GM19397 (cell line): ENCODE data around the gene FATE1.

ENCODE experiments used
- ATAC-seq: cut with Tn5 transposase; IDR thresholded peaks from one replicate; pipeline ENCODE4 v1.9.1; 2021; ENCODE audit warnings: mild to moderate bottlenecking, moderate library complexity; ENCODE audit not compliant: unreplicated experiment

The FATE1 gene

GRCh38 chrX:151703487-151703886 lies 12.3 kb upstream of the FATE1 start:
- no peak for ATAC-seq

- no peak for ATAC-seq
These were observed 11.7 kb upstream of the FATE1 start for GRCh38 chrX:151704041-151704663.

- ATAC-seq: no peak
These were observed 7.0 kb upstream of the FATE1 start for GRCh38 chrX:151708821-151709220.

- no peak for ATAC-seq
These were observed 5.4 kb upstream of the FATE1 start for GRCh38 chrX:151710457-151710856.

DNA sequence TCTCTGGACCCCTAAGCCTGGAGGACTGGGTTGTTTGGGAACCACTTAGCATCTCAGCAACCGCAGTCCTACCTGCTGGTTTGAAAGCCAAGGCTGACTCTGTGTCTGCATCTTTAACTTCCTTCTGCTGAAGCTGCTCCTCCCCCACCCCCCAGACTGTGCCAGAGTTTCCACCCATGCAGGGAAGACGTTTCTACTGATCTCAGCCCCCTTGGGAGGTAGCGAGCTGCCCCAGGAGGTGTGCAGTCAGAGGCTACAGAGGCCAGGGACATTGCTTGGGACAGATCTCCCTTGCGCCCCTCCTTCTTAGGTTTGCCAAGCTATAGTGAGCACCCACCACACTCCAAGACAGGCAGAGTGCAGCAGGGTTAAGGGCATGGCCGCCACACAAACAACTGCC lies 4.7 kb upstream of the FATE1 start:
- ATAC-seq: no peak

DNA sequence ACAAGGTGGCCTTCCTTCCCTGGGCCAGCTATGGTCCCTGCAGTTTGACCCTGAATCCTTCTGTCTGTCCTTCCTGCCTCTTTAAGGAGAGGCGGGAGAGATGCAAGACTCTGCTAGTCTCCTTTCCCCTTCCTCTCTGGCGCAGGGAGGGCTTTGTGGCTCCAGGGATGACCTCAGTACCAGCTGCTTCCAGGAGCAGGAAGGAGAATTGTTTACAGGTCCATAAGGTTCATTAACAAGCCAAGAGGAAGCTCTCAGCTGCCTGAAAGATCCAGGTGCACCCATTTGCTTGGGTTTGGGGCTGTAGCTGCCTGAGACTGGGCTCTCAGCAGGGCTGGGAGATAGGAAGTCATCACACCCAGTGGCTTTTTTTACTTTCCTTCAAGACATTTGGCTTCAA lies 4.0 kb upstream of the FATE1 start:
- ATAC-seq: no peak

DNA sequence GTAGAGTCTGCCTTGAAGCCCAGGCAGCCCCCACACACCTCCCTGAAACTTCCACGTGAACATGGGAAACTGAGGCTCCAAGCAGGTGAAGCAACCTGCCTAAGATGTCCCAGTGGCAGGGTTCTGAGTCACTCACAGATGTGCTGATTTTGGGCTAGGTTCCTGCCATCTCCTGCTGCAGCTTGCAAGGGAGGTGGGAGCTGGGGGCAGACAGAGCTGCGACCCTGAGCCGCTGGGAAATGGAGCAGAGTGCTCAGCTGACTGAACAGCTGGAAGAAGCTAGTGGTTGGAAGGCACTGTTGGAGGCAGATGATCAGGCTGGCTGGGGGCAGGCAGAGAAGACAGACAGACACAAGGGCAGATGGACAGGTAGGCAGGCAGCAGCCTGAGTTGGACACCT lies 3.6 kb upstream of the FATE1 start:
- ATAC-seq: no peak

- no peak for ATAC-seq
These were observed 2.0 kb upstream of the FATE1 start for GRCh38 chrX:151713849-151714248.

DNA sequence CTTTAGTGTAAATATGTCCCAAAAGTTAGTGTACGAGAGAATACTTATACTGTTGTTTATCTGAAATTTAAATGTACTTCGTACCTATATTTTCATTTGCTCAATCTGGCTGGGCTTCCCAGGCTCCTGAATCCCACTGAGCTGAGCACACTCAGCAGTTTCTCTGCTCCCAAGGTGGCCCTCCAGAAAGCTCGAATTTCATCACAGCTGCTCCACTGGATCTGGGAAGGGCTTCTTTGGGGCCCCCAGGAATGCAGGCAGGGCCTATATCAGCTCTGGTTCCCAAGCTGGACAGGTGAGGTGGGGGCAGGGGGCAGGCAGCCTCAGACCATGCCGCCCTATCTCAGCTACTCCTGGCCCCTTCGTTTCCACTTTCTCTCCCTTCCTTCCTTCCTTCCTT lies 1.5 kb upstream of the FATE1 start:
- no peak for ATAC-seq

GRCh38 chrX:151722241-151722846 lies 6.5 kb downstream of the FATE1 start:
- no peak for ATAC-seq

DNA sequence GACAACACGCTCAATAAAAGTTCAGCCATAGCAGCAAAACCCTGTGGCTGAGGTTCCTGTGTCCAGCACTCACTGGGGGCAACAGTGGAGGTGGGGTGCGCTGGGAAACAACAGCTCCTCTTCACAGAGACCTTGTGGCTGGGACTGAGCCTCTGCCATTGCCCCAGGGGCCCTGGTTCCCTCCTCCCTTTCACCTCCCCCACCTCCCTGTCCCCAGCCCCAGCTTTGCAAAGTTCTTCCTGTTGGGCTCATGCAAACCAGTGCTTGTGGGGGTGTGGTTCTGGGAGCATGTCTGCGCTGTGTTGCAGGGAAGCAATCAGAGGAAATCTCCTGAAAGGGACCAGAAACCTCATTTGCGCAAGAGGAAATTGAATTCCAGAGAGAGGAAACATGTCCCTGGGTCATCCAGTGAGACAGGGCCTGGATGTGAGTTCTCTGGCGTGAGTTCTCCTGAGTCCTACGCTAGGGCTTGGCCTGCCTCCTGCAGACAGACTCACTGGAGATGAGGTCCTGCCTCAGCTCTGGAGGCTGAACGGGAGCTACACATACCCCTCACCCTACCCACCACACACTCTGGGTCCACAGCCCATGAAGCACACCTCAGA lies 7.4 kb downstream of the FATE1 start:
- ATAC-seq: no peak

- no peak for ATAC-seq
These were observed 8.9 kb downstream of the FATE1 start for GRCh38 chrX:151724563-151725337.

DNA sequence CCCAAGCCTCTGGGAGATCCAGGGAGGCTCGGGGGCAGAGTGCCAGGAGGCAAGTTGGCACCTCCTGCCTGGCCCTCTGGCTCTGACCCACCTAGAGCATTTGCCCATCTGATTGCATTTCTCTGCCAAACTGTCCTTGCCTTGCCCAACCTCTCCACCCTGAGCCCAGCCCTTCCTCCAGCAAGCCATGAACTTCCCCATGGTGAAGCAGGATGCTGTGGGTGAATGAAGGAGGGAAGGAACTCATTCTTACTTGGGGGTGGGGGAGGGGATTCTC lies 9.4 kb downstream of the FATE1 start:
- ATAC-seq: no peak

DNA sequence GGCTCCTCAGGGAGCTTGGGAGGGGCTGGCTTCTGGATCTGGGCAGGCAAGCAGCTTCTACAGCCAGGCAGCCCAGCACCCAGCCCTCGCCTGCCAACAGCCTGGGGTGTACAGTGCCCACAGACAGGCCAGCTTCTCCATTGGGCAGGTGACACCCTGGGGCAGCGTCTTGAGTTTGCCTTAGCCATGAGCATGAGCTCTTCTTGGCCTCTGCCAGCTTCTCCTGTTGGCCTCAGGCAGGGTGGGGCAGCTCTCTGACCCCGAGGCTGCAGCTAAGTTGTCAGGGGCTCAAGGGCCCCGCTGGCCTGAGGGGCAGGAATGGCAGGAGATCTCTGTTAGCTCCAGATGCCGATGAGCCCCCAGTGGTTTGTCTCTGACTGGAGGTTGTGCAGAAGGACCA lies 10.9 kb downstream of the FATE1 start:
- no peak for ATAC-seq

GRCh38 chrX:151727346-151727745 lies 11.5 kb downstream of the FATE1 start:
- ATAC-seq: no peak

- no peak for ATAC-seq
These were observed 13.4 kb downstream of the FATE1 start for GRCh38 chrX:151729056-151729725.

GRCh38 chrX:151734446-151734845 lies 18.6 kb downstream of the FATE1 start, which contains the start of gene CNGA2:
Gene CNGA2, plus strand, starts transcription at chrX:151734746. Its CDS starts 3,738 bp downstream, at chrX:151738484.
- ATAC-seq: no peak

GRCh38 chrX:151735219-151735618 lies 19.4 kb downstream of the FATE1 start:
- ATAC-seq: no peak

DNA sequence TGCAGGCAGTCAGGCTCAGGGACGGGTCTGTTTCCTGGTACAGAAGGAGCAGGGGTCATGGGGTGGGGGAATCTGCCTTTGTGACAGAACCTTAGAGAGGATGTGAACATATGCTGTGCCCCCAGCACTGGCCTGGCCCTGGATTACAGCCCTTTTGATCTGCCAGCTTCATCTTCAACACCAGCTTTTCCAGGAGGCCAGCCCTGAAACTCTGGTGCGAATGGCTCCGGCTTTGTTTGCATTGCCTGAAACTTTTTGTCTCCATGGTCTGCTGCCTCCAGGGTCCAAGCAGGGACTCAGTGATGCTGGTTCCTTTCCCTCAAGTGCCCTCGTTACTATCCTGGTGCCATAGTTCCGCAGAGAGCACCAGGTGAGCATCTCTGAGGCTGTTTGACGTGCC lies 20.9 kb downstream of the FATE1 start:
- ATAC-seq: no peak

- no peak for ATAC-seq
These were observed 21.7 kb downstream of the FATE1 start for GRCh38 chrX:151737494-151737893.

DNA sequence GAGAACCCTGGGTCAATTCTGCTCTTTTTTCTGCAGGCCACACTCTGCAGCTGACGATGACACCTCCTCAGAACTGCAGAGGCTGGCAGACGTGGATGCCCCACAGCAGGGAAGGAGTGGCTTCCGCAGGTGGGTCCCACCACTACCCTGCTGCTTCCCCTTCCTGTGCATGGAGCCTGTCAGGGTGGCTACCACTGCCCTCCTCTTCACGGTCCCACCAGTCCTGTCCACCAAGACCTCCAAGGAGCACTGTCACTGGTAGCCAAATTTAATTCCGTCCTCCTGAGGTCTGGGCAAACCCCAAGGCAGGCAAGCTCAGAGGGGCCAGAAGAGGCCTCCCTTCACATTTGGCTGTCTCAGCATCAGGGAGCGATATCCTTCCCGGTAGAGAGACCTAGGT lies 22.9 kb downstream of the FATE1 start:
- no peak for ATAC-seq
